H7 (cell line): ENCODE results near the gene ESPL1. TPM values are rescaled to one million over a fixed set of nuclear protein-coding genes. Genes with fewer than 3 reads are reported as not detected.
A peak's percentile ranks its signal among the peaks of the same experiment; 100 is the strongest.
"Not testable (repeated sequence)": the region's sequence is repeated elsewhere in the genome, so short reads cannot be mapped to it uniquely, and the experiment has no call there.

Experiments
- DNase-seq: peaks from one replicate; pipeline ENCODE4 v3.0.0; 2012
- H3K27me3 ChIP-seq: 2 replicates; pipeline ENCODE4 v1.6.0; 2011; ENCODE audit warnings: mild to moderate bottlenecking, low read length; ENCODE audit not compliant: control insufficient read depth, insufficient read depth
- H3K36me3 ChIP-seq: replicated peaks from 2 replicates; pipeline ENCODE4 v1.5.1; 2011; ENCODE audit warnings: low read length; ENCODE audit not compliant: control insufficient read depth, insufficient read depth
- H3K4me3 ChIP-seq: 2 replicates; pipeline ENCODE4 v1.5.1; 2011; ENCODE audit warnings: low read depth, mild to moderate bottlenecking, control low read depth, low read length, moderate library complexity; ENCODE audit not compliant: insufficient read depth
- total RNA-seq: library from RNA; depleted of rRNA; stranded (reverse); fragments of >200 nt; shearing (Covaris generic); gene quantifications from 2 replicates; pipeline ENCODE4 v1.2.3, GENCODE V29; 2014

The ESPL1 gene
- total RNA-seq, 1 experiment from 2014 or later: 46.2 TPM

DNA sequence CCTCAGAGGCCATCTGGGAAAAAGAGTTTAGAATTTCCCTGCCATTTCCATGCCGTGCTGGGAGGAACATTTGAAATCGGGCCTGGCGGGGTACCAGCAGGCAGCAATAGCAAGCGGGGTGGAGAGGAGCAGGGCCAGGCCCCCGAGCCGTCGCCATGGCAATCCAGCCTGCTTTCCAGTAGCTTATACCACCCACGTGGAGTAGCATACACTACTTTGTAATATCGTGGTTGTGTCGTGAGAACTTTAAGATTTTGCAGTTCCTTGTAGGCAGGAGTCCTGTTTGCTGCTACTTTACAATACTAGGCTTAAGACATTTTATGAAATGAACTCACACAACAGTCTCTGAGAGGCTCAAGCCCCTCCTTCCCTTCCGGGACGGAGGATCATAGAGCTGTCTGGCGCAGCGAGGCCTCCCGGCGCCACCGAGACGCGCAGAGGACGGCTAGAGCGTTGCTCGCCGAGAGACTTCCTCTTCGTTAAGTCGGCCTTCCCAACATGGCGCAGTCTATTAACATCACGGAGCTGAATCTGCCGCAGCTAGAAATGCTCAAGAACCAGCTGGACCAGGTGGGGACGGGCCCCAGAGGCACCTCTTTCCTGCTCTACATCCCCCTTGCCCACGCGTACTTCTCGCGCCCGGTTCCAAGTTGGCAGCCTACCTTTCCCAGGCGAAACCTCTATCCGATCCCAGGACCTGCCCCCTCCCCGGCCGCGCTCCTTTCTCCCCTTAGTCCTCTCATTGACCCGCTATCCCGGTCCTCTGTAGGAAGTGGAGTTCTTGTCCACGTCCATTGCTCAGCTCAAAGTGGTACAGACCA is 27.2 kb downstream of the ESPL1 start, which contains the start of gene PFDN5:
PFDN5 (plus strand) TSS at position 473 of the 821 bp plus-strand sequence; CDS start at position 499, 26 bp downstream.
- Histone ChIP-seq H3K4me3 (peak within 1 kb of the TSS; percentile 74), H3K27me3 (no peaks in the 10 kb centered on the region), H3K36me3 (peaks cover 24% of the 10 kb centered on the region)
- peak; percentile 94 for DNase-seq

DNA sequence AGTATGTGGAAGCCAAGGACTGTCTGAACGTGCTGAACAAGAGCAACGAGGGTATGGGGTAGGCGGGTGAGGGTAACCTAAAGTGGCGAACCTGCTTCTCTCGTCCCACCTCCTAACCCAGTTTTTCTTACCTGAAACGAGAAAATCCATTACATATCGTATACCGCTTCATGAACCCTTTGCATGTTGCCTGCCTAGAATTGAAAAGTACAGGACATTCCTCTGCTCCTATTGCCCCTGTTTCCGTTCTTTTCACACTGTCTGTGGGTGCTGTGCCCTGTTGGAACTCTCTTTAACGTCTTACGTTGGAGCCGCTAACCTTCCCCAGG is 27.8 kb downstream of the ESPL1 start:
- H3K36me3 ChIP-seq: peaks cover 21% of the 10 kb centered on the region
- no peaks in the 10 kb centered on the region for H3K27me3 ChIP-seq
- no peak for DNase-seq
- peak overlapping the region; percentile 74 for H3K4me3 ChIP-seq

DNA sequence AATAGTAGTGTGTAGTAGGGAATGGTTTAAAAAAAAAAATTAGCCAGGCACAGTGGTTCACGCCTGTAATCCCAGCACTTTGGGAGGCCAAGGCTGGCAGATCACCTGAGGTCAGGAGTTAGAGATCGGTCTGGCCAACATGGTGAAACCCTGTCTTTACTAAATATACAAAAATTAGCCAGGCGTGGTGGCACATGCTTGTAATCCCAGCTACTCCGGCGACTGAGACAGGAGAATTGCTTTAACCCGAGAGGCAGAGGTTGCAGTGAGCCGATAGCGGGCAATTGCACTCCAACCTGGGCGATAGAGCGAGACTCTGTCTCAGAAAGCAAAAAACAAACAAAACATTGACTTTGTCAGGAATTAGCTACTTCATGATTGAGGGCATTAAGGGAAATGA is 29.0 kb downstream of the ESPL1 start:
- H3K4me3 ChIP-seq, H3K27me3 ChIP-seq, DNase-seq: not testable (repeated sequence)
- H3K36me3 ChIP-seq: peaks cover 20% of the 10 kb centered on the region

DNA sequence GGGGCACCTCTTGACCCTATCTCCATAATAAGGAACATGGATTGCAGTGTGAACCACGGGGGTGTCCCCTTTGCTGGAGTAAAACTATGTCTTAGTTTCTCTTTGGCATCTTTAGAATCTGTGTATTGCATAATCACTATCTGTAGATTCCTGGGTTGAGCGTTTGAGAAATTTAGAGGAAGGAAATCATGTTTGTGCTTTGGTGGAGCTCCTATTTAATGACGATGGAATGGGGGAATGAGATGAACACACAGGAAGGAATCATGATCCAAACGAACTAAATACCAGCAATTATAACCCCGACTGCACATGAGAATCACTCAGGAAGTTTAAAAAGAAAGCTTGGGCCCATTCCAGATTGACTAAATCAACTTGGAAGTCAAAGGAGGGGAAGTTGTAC is 30.1 kb downstream of the ESPL1 start:
- no peak for DNase-seq
- H3K27me3 ChIP-seq: no peaks in the 10 kb centered on the region
- peaks cover 19% of the 10 kb centered on the region for H3K36me3 ChIP-seq
- H3K4me3 ChIP-seq: no peak overlapping the region

DNA sequence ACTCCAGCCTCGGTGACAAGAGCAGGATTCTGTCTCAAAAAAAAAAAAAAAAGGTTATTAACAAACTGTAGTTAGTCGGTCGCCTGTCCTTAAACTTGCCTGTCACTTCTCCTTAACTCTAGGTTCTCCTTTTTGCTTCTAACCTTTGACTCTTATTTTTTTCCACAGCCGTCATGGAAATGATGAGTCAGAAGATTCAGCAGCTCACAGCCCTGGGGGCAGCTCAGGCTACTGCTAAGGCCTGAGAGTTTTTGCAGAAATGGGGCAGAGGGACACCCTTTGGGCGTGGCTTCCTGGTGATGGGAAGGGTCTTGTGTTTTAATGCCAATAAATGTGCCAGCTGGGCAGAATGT is 31.0 kb downstream of the ESPL1 start:
- H3K4me3 ChIP-seq: no peak overlapping the region
- H3K36me3 ChIP-seq: peaks cover 21% of the 10 kb centered on the region
- H3K27me3 ChIP-seq: no peaks in the 10 kb centered on the region
- no peak for DNase-seq

DNA sequence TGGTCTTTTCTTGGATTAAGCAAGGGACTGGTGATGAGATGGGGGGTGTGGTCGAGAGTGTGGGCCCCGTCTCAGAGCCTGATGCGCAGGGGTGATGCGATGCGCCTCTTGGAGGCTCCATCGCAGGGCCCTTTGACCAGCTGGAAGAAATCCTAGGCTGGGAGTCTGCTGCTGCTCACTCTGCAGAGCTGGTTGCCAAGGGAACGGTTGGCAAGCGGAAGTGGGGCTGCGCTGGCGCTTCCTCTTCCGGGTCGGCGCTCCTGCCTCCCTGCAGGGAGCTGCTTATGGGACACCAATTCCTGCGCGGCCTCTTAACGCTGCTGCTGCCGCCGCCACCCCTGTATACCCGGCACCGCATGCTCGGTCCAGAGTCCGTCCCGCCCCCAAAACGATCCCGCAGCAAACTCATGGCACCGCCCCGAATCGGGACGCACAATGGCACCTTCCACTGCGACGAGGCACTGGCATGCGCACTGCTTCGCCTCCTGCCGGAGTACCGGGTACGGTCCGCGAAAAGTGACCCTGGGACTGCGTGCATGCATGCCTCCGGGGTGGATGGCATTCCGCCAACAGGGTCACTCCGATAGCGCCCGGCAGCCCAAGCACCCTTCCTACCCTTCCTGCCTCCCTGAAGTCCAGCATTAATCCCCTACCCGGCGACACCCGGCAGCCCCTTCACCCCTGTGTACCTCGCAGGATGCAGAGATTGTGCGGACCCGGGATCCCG is 31.5 kb downstream of the ESPL1 start, which contains the start of gene MYG1:
MYG1 (plus strand) TSS at position 242 of the 727 bp plus-strand sequence; CDS start at position 285, 43 bp downstream.
- peak within 1 kb of the TSS; percentile 93 for H3K4me3 ChIP-seq
- H3K36me3 ChIP-seq: peaks cover 21% of the 10 kb centered on the region
- peak; percentile 93 for DNase-seq
- no peaks in the 10 kb centered on the region for H3K27me3 ChIP-seq

DNA sequence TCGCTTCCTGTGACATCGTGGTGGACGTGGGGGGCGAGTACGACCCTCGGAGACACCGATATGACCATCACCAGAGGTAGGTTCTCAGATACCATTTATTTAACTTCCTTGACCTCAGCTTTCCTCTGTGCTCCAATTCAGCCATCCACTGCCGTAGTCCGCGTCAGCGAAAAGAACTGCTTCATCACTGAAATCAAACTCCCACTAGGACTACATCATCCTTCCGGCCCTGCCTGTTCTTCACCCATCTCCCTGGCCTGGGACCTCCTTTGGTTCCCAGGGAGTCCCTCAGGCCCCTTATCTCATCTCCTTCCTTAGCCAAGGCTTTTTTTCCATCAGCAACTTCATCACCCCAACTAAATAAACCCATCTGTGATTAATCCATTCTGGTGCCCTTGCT is 32.1 kb downstream of the ESPL1 start:
- Histone ChIP-seq H3K4me3 (peak overlapping the region; percentile 93), H3K36me3 (peaks cover 22% of the 10 kb centered on the region), H3K27me3 (no peaks in the 10 kb centered on the region)
- DNase-seq: no peak

DNA sequence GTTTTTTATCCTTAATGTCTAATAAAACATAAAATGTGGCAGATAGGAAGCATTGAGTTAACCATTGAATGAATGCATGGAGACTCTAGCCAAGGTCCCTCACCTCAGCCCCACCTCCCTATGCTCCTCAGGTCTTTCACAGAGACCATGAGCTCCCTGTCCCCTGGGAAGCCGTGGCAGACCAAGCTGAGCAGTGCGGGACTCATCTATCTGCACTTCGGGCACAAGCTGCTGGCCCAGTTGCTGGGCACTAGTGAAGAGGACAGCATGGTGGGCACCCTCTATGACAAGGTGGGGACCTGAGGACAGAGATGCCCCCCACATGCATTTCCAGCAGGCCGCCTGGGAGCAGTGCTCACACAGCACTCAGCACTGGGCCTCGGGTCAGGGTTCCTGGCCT is 34.8 kb downstream of the ESPL1 start:
- Histone ChIP-seq H3K36me3 (peaks cover 35% of the 10 kb centered on the region), H3K27me3 (no peaks in the 10 kb centered on the region), H3K4me3 (no peak overlapping the region)
- DNase-seq: no peak

DNA sequence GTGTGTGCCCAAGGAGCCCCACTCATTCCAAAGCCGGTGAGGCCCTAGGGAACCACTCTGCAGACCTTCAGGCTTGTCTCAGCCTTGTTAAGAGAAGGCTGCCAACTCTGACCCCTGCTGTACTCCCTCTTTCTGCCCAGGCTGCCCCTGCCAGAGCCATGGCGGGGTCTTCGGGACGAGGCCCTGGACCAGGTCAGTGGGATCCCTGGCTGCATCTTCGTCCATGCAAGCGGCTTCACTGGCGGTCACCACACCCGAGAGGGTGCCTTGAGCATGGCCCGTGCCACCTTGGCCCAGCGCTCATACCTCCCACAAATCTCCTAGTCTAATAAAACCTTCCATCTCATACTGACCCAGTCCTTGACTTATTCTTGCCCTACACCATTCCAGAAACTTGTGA is 38.7 kb downstream of the ESPL1 start:
- no peak for DNase-seq
- H3K27me3 ChIP-seq: no peaks in the 10 kb centered on the region
- peaks cover 44% of the 10 kb centered on the region for H3K36me3 ChIP-seq

DNA sequence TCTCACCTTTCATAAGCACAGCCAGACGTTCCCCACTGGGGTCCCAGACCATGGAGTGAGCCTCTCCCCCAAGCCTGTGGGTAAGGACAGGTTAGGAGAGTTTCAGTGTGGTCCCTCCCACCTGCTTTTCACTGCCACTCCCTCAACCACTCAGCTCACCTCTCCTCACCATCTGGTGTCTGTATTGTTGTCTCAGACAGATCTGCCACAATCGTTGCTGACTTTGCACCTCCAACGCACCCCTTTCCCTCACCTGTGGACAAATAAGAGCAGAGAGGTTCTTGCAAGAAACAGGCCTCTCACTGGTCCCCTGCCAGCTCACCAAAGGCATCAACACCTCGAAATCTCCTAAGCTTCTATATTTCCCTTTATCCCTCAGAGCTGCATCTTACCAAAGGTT is 40.2 kb downstream of the ESPL1 start:
- Histone ChIP-seq H3K36me3 (peaks cover 35% of the 10 kb centered on the region), H3K27me3 (no peaks in the 10 kb centered on the region), H3K4me3 (no peak overlapping the region)
- no peak for DNase-seq

More for the DNA sequence above, 38.7 kb downstream of the ESPL1 start:
- no peak overlapping the region for H3K4me3 ChIP-seq

DNA sequence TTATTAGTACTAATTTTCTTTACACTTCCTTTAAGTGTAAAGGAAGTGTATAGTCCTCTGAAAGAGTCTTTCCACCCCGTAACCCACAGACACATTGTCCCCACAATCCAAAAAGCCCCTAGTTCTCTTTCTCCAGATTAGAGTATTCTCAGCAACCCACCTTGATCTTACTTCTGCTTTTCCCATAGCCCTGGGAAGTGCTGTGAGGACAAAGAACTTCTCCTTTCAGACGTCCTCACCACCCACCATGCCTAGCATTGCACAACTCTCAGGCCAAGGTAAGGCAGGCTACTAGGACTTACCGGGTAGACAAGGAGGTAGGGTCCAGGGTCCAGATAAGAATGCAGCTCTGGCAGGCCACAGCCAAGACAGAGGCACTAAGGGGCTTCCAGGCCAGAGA is 45.9 kb downstream of the ESPL1 start:
- no peak for DNase-seq
- no peak overlapping the region for H3K4me3 ChIP-seq

DNA sequence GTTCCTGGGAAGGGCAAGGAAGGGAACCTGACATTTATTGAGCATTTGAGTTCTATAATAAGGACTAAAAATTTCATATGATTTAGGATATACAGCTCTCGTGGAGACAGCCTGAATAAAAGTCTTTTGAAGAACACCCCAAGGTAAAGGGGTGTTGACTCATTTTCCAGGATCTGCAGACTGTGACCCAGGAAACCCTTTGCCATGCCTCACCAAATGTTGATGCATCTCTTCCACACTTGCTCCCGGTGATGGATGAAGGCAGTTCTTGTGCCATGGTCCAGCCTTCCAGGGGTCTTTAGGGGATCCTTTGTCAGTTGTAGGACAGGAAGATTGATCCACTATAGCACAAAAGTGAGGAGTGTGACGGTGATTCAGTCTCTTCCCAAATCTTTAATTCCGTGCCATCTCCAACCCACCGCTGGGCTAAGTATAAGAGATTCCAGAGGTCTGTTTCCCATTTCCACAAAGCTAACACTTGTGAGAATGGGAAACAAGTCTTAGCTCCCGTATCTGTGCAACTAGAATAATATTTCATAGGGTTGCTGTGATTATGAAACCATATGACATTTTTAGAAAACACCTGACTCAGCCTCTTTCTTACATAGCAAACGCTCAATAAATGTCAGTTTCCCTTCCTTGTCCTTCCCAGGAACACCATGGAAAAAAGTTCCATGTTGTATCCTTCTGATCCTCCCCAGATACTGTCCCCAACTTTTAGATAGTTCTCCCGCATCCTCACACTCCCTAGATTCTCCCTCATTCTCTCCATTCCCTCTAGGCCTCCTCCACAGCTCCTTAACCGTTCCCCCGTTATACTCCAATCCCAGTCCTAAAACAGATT is 52.5 kb downstream of the ESPL1 start:
- peaks cover 5% of the 10 kb centered on the region for H3K27me3 ChIP-seq
- no peak for DNase-seq
- peak overlapping the region; percentile 73 for H3K4me3 ChIP-seq
- H3K36me3 ChIP-seq: peaks cover 8% of the 10 kb centered on the region

More for the DNA sequence above, 45.9 kb downstream of the ESPL1 start:
- H3K36me3 ChIP-seq: peaks cover 27% of the 10 kb centered on the region
- no peaks in the 10 kb centered on the region for H3K27me3 ChIP-seq

DNA sequence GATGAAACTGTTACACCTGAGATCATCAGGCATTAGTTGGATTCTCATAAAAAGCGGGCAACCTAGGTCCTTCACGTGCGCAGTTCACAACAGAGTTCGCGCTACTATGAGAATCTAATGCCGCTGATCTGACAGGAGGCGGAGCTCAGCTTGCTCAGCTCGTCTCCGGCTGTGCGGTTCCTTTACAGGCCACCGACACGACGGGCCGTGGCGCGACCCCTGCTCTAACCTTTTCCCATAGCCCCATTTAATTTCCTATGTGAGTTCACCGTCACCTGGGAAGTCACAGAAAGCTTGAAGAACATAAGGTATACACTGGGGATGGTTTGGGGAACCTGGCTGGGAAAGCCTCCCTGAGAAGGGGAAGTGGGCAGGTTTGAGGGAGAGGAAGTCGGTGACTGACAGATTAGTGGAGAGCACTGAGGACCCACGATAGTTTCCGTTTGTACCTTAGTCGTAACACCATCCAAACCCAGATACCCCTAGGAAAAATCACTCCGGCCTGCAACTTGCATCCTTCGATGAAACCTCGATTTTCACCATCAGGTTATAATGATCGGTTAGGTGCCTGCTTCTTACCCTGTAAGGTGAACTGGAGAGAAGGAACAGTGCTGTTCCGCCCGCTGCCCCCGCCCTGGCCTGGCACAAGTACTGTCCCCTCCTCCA is 56.1 kb downstream of the ESPL1 start:
- peak; percentile 69 for DNase-seq
- H3K27me3 ChIP-seq: peaks cover 37% of the 10 kb centered on the region
- H3K4me3 ChIP-seq: peak overlapping the region; percentile 62
- peaks cover 1% of the 10 kb centered on the region for H3K36me3 ChIP-seq
